Tibial artery (tissue), 4 donors: ENCODE measurements around the gene FBXL5.

Experiments
- DNase-seq, 2 donors: peaks; one replicate each; pipeline ENCODE4 v3.0.0-alpha.2; 2019
- H3K27ac ChIP-seq, 2 donors: fragments of 200-600 bp; sonication (generic) in 1 of 2; 1 replicate in 1 of 2; 2 replicates in 1 of 2; pipeline ENCODE4 v1.5.1; 2018 to 2019; ENCODE audit warnings: mild to moderate bottlenecking in 1 of 2
- H3K27me3 ChIP-seq, 2 donors: fragments of 200-600 bp; sonication (generic) in 1 of 2; one replicate each; pipeline versions ENCODE4 v1.5.1 to v1.6.0; 2016 to 2019
- H3K36me3 ChIP-seq, 3 donors: fragments of 200-600 bp; sonication (generic) in 2 of 3; one replicate each; pipeline ENCODE4 v1.5.1; 2016 to 2019; ENCODE audit warnings: mild to moderate bottlenecking in 2 of 3
- H3K4me1 ChIP-seq, 4 donors: fragments of 200-600 bp; sonication (generic) in 2 of 4; 1 replicate in 3 of 4; 2 replicates in 1 of 4; pipeline ENCODE4 v1.5.1; 2016 to 2019
- H3K4me3 ChIP-seq, 2 donors: fragments of 200-600 bp; sonication (generic) in 1 of 2; 1 replicate in 1 of 2; 2 replicates in 1 of 2; pipeline ENCODE4 v1.5.1; 2018 to 2019; ENCODE audit warnings: mild to moderate bottlenecking in 2 of 2
- H3K9me3 ChIP-seq, 3 donors: fragments of 200-600 bp; sonication (generic) in 1 of 3; one replicate each; pipeline ENCODE4 v1.5.1; 2016 to 2019
- intact Hi-C: fragments of 100-400 bp; cut with DNase I; formaldehyde crosslinking; loops from one replicate; pipeline ENCODE4 v1.15.0; 2023; ENCODE audit warnings: low total_unique reads
- TF ChIP-seq, protein P1 (sequence below), 2 experiments: fragments of 200-600 bp in 1 of 2; fragments of 450-650 bp in 1 of 2; IDR thresholded peaks; one replicate each; pipeline ENCODE4 v1.5.1; 2017 to 2019; ENCODE audit warnings: antibody characterized with exemption in 2 of 2, mild to moderate bottlenecking in 1 of 2, moderate library complexity in 1 of 2

Gene FBXL5

GRCh38 chr4:15612136-15612535 is 43.0 kb downstream of the FBXL5 start:
- no peak overlapping the region for H3K27ac ChIP-seq
- H3K4me1 ChIP-seq: peaks cover 0 to 16% (median 0%) of the 10 kb centered on the region in 4 donors
- TF ChIP-seq, protein P1, sequence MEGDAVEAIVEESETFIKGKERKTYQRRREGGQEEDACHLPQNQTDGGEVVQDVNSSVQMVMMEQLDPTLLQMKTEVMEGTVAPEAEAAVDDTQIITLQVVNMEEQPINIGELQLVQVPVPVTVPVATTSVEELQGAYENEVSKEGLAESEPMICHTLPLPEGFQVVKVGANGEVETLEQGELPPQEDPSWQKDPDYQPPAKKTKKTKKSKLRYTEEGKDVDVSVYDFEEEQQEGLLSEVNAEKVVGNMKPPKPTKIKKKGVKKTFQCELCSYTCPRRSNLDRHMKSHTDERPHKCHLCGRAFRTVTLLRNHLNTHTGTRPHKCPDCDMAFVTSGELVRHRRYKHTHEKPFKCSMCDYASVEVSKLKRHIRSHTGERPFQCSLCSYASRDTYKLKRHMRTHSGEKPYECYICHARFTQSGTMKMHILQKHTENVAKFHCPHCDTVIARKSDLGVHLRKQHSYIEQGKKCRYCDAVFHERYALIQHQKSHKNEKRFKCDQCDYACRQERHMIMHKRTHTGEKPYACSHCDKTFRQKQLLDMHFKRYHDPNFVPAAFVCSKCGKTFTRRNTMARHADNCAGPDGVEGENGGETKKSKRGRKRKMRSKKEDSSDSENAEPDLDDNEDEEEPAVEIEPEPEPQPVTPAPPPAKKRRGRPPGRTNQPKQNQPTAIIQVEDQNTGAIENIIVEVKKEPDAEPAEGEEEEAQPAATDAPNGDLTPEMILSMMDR (IDR thresholded peaks at IDR 0.05): no peak
- no peaks in the 10 kb centered on the region for H3K27me3 ChIP-seq
- H3K4me3 ChIP-seq: no peak overlapping the region
- DNase-seq: no peak
- H3K36me3 ChIP-seq: peaks cover 0 to 12% (median 11%) of the 10 kb centered on the region in 3 donors
- intact Hi-C loops: no loop called here
- no peaks in the 10 kb centered on the region for H3K9me3 ChIP-seq

DNA sequence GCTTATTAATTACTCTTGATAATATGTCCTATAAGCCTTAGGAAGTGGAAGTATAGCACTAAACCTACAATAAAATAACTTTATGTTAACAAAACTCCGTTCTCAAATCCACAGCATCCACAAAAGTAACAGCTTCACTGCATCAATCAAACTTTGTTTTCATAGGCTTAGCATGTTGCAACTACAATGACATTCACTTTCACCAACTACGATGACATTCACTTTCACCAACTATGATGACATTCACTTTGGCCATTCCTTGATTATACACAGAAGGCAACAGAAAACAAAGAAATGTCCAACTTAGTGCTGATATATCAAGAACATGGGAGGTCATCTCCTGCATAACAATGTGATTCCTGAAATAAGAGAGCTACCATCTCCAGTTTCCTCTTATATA is 44.3 kb downstream of the FBXL5 start:
- intact Hi-C loops: no loop called here
- H3K36me3 ChIP-seq: peaks cover 0 to 12% (median 10%) of the 10 kb centered on the region in 3 donors
- no peak overlapping the region for H3K27ac ChIP-seq
- H3K27me3 ChIP-seq: no peaks in the 10 kb centered on the region
- no peak overlapping the region for H3K4me3 ChIP-seq
- no peaks in the 10 kb centered on the region for H3K9me3 ChIP-seq
- peaks cover 0 to 6% (median 0%) of the 10 kb centered on the region in 4 donors for H3K4me1 ChIP-seq
- DNase-seq: no peak
- TF ChIP-seq, protein P1 (IDR thresholded peaks at IDR 0.05): no peak

DNA sequence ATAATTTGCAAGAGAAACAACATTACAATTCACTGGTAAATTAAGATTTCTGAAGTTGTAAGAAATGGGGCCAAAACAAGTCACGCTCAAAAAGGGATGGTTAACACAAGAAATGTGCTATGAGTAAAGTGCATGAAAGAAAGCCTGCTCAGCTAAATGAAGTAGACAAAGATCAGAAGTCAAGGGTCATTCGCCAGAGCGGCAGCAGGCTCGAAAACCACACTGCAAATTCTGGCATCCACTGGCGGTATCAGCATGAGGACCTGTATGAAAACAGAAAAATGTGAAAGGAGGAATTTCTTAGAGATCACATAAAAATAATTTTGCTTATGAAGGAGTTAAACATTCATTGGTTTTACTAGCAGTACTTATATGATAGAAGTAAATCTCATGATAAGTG is 49.6 kb downstream of the FBXL5 start:
- no peaks in the 10 kb centered on the region for H3K9me3 ChIP-seq
- no peak overlapping the region for H3K4me3 ChIP-seq
- no peak for DNase-seq
- intact Hi-C loops: no loop called here
- H3K4me1 ChIP-seq: peaks cover 0 to 6% (median 0%) of the 10 kb centered on the region in 4 donors
- TF ChIP-seq, protein P1 (IDR thresholded peaks at IDR 0.05): no peak
- peaks cover 38 to 50% (median 45%) of the 10 kb centered on the region in 3 donors for H3K36me3 ChIP-seq
- H3K27ac ChIP-seq: no peak overlapping the region
- H3K27me3 ChIP-seq: no peaks in the 10 kb centered on the region

DNA sequence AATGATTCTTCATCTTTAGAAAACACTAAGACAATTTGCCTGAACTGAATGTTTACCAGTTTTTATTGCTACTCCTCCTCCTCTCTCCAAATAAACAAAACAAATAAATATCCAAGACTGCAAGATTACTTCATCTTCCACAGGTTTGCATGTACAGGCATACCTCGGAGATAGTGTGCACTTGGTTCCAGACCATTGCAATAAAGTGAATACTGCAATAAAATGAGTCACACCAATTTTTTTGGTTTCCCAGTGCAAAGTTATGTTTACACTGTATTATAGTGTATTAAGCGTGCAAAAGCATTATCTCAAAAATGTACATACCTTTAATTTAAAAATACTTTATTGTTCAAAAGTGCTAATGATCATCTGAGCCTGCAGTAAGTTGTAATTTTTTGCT is 53.3 kb downstream of the FBXL5 start:
- peaks cover 43 to 77% (median 71%) of the 10 kb centered on the region in 3 donors for H3K36me3 ChIP-seq

DNA sequence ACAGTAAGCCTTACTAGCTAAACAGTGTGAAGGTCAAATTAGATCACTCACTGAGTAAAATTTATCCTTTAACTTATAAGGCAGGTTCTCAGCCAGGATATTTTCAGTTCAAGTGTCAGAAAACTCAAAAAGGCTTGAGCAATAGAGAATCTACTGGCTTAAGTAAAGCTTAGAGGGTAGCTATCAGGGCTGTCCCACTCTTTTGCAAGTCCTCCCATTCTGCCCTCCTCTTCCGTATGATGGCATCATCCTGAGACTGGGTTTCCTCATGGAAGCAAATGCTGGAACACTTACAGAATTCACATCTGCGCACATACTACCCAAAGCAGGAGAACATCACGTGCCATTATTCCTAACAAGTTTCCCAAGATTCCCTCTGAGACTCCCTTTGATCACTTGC is 55.0 kb downstream of the FBXL5 start:
- Histone ChIP-seq H3K4me1 (no peaks in the 10 kb centered on the region), H3K36me3 (peaks cover 43 to 71% (median 66%) of the 10 kb centered on the region in 3 donors), H3K27ac (no peak overlapping the region), H3K27me3 (no peaks in the 10 kb centered on the region), H3K4me3 (no peak overlapping the region), H3K9me3 (no peaks in the 10 kb centered on the region)
- intact Hi-C loops: no loop called here
- TF ChIP-seq, protein P1 (IDR thresholded peaks at IDR 0.05): no peak
- no peak for DNase-seq

More for the DNA sequence above, 53.3 kb downstream of the FBXL5 start:
- intact Hi-C loops: no loop called here
- H3K9me3 ChIP-seq: no peaks in the 10 kb centered on the region
- H3K27me3 ChIP-seq: no peaks in the 10 kb centered on the region
- no peak overlapping the region for H3K4me3 ChIP-seq
- TF ChIP-seq, protein P1 (IDR thresholded peaks at IDR 0.05): no peak
- no peak for DNase-seq
- H3K4me1 ChIP-seq: no peaks in the 10 kb centered on the region
- H3K27ac ChIP-seq: no peak overlapping the region

GRCh38 chr4:15598644-15599043 is 56.5 kb downstream of the FBXL5 start:
- no peak overlapping the region for H3K4me3 ChIP-seq
- DNase-seq: no peak
- no peak overlapping the region for H3K27ac ChIP-seq
- H3K36me3 ChIP-seq: peaks cover 30 to 64% (median 59%) of the 10 kb centered on the region in 3 donors
- H3K9me3 ChIP-seq: no peaks in the 10 kb centered on the region
- H3K27me3 ChIP-seq: no peaks in the 10 kb centered on the region
- TF ChIP-seq, protein P1 (IDR thresholded peaks at IDR 0.05): no peak
- H3K4me1 ChIP-seq: no peaks in the 10 kb centered on the region
- intact Hi-C loops: no loop called here
